Activated naive CD4-positive, alpha-beta T cell (primary cell): ENCODE results near the gene SSC5D.
"Not testable (repeated sequence)": the region's sequence is repeated elsewhere in the genome, so short reads cannot be mapped to it uniquely, and the experiment has no call there.

ENCODE experiments used
- DNase-seq, 4 experiments: peaks; one replicate each; lab custom pipeline; 2025; lab: John Stamatoyannopoulos, UW

Gene SSC5D

DNA sequence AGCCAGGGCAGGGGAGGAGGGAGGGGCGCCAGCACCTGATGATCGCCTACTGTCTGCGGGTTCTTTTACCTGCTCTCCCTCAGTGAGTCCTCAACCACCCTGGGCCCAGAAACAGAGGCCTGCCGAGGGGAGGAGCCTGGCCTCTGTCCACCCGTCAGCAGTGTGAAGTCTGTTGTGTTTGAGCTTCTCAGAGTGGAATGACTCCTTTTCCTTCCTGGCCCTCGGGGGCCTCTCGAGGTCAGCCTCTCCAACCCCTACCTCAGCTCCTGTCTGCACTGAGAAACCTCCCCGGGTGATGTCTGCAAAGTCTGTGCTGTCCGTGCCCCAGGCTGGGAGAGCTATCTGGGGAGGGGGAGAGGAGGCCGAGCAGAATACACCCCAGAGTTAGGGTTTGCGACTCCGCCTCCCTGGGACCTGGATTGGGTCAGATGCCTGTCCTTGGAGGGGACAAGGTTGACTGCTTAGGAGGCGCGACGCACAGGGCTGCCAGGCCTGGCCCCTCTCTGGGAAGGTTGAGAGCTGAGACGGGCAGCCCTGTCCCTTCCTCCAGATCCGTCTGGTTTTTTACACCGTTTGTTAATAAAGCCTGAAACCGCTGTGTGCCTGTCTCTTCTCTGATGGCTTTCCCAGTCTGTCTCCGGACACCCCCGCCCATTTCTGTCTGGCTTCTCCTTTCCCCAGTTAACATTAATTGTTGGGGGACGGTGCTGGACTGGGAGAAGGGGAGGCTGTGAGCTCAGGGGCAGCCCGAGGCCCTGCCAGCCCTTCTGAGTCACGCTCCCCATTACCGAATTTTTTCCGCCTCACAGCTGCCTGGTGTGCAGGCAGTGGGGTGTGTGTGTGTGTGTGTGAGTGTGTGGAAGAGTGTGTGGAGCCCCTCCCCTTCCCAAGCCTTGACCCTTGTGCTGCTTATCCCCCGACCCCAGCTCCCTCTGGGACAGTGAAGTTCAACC is 989 bp upstream of the SSC5D start:
- no peak for DNase-seq

DNA sequence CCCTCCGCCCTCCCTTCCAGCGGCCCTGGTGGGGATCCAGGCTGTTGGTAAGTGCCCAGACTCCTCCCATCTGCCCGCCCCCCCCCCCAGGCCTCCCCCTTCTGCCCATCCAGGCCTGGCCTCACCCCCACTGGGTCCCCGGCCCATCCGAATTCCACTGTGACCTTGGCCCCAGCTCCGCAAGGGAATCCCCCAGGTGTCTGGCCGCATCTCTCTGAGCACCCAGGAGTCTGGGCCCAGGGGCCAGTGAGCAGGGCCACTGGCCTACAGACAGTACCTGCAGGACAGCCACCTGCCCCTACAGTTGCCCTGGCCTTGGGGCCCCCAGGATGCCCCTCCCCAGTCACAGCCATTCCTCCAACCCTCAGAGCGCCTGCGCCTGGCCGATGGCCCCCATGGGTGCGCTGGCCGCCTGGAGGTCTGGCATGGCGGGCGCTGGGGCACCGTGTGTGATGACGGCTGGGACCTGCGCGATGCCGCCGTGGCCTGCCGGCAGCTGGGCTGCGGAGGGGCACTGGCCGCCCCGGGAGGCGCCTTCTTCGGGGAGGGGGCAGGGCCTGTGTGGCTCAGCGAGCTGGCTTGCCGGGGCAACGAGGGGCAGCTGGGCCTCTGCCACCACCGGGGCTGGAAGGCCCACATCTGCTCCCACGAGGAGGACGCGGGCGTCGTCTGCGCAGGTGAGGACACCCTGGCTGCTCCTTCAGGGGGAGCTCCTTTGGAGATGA is 912 bp downstream of the SSC5D start:
- DNase-seq: no peak

DNA sequence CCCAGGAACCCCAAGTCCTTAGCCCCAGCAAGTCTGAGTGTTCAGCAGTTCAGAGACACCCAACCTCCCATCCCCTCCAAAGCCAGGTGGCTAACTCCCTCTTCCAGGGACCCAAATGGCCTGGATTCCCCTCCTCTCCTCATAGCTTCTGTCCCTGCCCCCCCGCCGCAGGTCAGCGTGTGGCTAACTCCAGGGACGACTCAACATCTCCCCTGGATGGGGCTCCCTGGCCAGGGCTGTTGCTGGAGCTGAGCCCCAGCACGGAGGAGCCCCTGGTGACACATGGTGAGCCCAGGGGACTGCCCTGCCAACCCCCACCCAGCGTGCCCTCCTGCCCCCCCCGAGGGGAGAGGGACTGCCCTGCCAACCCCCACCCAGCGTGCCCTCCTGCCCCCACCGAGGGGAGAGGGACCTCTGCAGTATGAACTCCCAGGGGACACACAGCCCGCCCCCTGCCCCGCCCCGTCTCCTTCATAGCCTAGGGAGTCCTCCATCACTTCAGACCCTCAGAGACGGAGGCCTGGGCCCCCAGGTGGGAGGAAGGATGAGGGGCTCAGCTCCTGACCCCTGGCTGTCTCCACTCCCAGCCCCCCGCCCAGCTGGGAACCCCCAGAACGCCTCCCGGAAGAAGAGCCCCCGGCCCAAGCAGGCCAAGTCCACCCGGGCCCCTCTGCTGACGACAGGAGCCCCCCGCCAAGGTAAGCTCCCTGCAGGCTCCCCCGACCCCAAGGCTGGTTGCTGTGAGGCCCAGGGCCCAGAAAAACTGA is 1.7 kb downstream of the SSC5D start:
- DNase-seq: no peak

DNA sequence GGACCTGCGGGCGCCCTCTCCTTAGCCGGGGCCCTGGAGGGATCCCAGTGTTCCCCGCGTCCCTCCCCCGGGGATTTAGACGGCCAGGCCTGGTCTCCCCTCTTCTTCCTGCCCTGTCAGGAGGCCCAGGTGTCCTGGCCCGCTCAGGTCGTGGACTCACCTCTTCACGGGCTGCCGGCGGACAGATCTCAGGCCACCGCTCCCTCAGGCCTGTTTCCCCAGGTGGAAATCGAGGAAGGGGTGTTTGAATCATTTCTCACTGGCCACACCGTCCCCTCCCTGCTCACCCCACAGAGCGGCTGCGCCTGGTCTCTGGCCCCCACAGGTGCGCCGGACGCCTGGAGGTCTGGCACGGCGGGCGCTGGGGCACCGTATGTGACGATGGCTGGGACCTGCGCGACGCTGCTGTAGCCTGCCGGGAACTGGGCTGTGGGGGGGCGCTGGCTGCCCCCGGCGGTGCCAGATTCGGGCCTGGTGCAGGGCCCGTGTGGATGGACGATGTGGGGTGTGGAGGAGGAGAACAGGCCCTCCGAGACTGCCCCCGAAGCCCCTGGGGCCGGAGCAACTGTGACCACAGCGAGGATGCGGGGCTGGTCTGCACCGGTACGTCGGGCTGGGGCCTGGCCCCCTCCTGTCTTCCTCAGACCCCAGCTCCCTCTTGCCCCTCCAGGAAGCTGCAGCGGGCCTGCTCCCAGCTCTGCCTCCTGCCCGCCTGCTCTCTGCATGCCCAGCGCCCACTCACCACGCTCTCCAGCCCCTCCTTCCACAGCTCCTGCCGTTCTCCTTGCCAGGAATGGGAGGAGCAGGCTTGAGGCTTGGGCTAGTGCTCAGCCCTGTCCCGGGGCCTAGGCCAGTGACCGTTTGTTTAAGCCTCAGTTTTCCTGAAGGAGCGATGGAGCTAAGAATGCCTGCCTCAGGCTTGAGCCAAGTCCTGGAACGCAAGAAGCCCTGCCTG is 2.5 kb downstream of the SSC5D start:
- no peak for DNase-seq

DNA sequence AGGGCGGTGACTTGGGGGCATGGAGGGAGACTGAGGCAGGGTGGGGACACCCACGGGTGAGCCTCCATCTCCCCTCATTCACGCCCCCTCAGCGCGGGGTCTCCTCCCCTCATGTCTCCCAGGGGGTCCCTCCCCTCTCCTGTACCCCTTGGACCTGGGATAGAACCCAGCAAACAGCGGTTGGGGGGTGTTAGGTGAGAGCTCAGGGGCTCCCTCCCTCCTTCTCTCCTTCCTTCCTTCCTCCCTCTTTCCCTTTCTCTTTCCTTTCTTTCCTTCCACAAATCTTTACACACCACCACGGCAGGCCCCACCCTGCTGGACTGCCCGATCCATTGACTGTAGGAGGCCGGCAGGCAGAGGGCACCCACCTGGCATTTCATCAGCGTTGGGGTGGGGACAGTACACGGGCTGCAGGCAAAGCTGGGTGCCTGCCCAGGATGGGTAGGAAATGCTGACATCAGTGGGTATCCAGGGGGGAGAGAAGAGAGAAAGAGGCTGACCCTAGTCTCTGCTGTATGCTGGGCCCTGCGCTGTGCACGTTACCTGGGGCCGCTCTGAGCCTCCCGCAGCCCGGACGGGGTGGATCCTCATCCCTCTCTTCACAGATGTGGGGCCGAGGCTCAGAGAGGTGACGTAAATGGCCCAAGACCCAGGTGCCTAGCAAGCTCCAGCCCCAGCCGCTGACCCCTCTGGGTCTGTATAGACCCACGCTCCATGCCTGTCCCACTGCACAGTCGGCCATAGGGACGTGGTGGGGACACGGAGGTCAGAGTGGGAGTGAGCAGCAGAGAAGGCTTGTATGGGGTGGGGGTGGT is 3.5 kb downstream of the SSC5D start:
- DNase-seq: no peak

DNA sequence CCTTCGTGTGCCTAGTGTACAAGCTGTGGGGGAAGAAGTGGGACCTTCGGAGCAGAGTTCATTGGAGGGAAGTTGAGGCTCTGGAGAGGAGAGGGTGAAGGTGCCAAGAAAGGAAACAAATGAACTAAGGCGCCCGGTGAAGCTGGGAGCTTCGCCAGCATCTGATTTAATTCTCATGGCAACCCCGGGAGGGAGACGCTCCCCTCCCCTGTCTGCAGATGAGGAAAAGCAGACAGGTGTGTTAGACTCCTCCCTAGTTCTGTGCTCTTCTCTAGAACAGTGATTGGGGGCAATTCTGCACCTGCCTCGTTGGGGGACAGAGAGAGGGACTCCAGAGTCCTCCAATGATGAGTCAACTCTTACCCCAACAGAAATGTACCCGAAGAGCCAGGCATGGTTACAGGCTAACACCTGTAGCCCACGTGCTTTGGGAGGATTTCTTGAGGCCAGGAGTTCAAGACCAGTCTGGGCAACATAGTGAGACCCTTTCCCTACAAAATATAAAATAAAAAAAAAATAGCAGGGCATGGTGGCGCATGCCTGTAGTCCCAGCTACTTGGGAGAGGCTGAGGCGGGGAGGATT is 4.2 kb downstream of the SSC5D start:
- no peak for DNase-seq

DNA sequence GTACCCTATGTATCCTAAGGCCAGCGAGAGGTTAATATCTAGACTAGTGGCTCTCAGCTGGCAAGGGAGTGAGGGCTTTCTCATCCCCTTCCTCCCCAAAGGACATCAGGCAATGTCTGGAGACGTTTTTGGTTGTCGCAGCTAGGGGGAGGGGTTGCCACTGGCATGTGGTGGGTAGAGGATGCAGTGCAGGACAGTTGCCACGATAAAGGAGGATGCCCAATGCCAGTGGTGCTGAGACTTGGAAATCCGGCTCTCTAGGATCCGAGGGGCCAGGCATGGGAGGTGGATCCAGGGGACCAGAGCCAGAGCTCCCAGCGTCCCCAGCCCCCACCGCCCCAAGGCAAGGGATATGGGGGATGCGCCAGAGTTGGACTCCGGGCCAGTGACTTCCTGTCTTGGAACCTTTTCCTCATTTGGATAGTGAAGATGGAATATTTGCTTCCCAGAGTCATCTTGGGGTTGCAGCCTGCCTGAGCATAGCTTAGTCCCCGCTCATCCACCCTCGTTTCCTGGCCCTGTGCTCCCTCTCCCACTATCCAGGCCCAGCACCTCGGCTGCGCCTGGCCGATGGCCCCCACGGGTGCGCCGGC is 4.9 kb downstream of the SSC5D start:
- no peak for DNase-seq

DNA sequence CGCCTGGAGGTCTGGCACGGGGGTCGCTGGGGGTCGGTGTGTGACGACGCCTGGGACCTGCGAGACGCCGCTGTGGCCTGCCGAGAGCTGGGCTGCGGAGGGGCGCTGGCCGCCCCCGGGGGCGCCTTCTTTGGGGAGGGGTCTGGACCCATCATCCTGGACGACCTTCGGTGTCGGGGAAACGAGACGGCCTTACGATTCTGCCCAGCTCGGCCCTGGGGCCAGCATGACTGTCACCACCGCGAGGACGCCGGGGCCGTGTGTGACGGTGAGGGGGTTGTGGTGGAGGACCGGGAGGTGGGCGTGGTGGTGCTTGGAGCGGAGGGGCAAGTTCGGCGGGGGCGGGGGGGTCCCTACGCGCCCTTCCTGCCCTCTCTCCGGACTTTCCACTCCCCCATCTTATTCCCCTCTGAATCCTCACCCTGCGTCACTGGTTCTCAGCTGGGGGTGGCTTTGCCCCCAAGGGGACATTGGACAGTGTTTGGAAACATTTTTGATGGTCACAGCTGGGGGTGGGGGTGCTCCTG is 5.5 kb downstream of the SSC5D start:
- no peak for DNase-seq

DNA sequence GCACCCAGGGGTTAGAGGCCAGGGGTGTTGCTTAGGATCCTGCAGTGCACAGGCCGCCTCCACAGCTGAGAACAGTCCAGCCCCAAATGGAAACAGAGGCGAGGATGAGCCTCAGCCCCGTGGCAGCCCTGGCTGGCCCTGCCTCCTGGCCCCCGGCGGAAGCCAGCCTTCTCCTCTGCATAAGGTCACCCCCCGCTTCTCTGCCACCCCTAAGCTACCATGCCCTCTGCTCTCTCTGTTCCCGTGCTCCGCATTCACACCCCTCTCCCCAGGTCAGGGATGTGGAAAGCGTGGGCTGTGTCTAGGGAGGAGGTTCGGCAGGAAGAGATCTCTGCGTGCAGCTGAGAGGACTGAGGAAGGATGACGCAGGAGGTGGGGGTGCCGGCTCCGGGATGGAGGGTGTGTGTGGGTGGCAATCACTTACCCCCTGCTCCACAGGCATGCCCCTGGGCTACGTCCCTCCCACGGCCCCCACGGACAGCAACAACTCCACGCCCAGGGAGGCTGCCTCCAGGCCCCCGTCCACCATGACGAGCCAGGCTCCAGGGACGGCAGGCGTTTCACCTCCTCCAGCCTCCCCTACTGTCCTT is 6.0 kb downstream of the SSC5D start:
- DNase-seq: no peak

DNA sequence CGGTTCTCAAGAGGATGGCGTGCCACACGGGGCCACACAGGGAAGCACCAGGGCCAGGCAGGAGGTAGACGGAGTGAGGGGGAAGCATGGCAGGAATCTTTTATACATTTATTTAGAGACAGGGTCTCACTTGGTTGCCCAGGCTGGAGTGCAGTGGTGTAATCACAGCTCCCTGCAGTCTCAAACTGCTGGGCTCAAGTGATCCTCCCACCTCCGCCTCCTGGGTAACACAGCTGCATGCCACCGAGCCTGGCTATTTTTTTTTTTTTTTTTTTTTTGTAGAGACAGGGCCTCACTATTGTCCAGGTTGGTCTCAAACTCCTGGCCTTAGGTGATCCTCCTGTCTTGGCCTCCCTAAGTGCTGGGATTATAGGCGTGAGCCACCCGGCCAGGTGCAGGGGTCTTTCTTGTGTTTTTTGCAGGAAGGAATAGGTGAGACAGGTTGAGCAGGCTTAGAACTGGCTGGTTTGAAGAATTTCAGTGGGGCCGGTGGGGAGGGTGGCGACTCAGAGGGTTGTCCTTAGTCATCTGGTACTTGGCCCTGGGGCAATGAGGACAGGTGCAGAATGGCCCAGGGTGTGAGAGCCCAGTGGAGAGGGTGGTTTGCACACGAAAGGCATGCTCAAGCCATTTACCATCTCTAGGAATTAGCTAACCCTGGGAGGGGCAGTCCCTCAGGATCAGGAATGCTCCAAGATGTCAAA is 7.6 kb downstream of the SSC5D start:
- DNase-seq: no peak

DNA sequence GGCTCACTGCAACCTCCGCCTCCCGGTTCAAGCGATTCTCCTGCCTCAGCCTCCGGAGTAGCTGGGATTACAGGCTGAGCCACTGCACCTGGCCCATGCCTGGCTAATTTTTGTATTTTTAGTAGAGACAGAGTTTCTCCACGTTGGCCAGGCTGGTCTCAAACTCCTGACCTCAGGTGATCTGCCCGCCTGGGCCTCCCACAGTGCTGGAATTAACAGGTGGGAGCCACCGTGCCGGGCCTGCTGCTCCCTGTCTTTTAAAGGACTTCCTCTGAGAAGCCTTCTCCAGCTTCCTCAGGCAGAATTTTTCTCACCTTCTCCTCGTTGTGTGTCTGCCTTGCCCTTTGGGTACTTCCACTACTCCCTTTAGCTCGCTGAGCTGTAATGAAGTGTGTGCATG is 8.6 kb downstream of the SSC5D start:
- DNase-seq: not testable (repeated sequence)

DNA sequence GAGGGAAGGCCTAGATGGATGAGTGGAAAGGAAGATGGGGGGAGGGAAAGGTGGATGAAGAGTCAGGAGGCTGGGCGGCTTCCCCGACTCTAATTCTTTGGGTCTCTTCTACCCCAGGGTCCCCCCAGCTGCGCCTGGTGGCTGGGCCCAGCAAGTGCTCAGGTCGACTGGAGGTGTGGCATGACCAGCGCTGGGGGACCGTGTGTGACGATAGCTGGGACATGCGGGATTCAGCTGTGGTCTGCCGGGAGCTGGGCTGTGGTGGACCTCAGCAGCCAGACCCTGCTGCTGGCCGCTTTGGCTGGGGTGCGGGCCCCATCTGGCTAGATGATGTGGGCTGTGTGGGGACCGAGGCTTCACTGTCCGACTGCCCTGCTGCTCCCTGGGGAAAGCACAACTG is 9.5 kb downstream of the SSC5D start:
- no peak for DNase-seq

DNA sequence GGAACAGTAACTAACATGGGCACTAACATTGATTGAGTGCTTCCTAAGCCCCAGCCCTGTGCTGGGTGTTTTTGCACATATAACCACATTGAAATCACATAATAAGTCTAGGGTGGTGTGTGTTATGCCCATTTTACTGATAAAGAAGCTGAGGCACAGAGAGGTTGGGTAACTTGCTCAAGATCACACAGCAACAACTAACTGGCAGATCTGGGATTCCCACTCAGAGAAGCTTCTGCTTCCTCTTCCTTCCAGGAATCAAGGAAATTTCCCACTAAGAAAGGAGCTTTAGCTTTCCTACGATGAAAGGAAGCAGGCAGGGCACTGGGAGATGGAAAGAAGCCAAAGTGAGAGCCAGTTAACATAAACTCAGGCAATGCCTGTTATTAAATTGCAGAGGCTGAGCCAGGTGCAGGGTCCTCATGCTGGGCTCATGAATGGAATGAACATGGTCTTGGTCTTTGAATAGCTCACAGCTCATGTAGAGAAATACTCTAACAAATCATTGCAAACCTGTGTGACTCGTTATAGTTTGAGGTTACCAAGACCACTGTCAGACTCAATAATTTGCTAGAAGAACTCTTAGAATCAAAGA is 10.1 kb downstream of the SSC5D start:
- no peak for DNase-seq

DNA sequence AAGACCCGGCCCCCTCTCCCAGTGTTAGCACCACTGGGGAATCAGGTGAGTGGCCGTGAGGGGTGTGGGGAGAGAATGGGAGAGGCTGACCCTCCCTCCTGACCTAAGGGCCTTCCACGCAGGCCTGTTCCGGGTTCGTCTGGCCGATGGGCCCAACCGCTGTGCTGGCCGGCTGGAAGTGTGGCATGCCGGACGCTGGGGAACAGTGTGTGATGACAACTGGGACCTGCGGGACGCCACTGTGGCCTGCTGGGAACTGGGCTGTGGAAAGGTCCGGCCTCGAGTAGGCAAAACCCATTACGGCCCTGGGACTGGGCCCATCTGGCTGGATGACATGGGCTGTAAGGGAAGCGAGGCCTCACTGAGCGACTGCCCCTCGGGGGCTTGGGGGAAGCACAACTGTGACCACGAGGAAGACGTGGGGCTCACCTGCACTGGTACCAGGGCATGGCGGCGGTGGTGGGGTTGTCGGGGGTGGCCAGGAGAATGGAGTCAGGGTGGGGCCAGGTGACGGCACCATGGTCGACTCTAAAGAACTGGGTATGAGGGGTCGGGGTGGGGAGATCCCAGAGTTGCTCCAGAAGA is 12.2 kb downstream of the SSC5D start:
- DNase-seq: no peak

DNA sequence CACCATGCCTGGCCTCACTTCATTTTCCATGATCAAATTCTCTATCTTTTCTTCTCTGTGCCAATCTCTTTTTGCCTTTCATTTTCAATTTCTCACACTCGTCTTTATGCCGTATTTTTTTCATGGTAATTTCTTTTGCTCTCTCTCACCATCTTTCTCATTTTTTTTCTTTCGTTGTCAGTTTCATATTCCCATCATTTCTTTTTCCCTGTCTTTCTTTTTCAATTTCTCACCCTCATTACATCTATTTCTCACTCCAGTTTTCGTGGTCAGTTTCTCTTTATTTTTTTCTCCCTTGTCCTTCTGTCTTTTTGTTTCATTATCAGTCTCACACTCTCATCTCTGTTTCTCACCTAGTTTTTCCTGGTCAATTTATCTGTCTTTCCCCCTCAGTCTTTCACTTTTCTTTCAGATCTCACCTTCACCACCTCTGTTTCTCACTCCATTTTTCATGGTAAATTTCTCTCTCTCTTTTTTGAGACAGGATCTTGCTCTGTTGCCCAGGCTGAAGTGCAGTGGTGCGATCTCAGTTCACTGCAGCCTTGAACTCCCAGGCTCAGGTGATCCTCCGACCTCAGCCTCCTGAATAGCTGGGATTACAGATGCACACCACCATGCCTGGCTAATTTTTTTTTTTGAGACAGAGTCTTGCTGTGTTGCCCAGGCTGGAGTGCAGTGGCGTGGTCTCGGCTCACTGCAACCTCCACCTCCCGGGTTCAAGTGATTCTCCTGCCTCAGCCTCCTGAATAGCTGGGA is 14.1 kb downstream of the SSC5D start:
- DNase-seq: no peak

DNA sequence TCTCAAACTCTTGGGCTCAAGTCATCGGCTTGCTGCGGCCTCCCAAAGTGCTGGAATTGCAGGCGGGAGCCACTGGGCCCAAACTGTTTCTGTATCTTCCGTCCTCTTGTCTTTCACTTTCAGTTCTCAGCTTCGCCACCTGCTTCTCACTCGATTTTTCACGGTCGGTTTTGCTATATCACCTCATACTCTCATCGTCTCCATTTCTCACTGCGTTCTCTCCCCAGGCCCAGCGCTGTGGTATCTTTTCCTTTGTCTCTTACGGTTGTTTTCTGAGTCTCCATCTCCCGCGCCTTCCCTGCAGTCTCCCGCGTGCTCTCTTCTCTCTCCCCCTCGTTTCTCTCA is 14.9 kb downstream of the SSC5D start:
- no peak for DNase-seq
